GM21390 (cell line): ENCODE data around the gene AJM1.
"Not testable (repeated sequence)": the region's sequence is repeated elsewhere in the genome, so short reads cannot be mapped to it uniquely, and the experiment has no call there.

Source experiments
- ATAC-seq: cut with Tn5 transposase; IDR thresholded peaks from one replicate; pipeline ENCODE4 v1.9.1; 2021; ENCODE audit not compliant: unreplicated experiment

The AJM1 gene

DNA sequence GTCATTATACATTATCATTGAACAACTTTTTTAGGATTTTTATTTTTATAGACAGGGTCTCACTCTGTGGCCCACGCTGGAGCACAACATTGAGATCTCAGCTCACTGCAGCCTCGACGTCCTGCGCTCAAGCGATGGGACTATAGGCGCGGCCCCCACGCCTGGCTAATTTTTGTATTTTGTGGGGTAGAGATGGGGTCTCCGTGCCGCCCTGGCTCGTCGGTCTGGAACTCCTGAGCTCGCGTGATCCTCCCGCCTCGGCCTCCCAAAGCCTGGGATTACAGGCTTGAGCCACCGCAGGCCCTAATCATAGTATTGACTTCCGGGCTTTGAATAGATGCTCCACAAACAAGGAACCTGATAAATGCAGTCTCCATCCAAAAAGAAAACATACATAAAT lies 25.2 kb downstream of the AJM1 start:
- no peak for ATAC-seq

DNA sequence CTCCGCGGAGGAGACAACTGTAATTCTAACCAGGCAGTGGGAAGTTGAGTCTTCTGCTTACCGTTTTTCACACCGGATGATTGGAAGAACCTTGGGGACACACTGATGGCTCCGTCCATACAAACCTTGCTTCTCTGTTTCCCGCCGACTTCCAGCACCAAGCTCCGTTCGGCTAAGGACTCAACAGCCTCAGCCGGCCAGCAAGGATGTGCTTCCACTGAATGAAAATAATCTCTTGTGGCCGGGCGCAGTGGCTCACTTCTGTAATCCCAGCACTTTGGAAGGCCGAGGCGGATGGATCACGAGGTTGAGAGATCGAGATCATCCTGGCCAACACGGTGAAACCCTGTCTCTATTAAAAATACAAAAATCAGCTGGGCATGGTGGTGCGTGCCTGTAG lies 25.6 kb downstream of the AJM1 start:
- no peak for ATAC-seq

DNA sequence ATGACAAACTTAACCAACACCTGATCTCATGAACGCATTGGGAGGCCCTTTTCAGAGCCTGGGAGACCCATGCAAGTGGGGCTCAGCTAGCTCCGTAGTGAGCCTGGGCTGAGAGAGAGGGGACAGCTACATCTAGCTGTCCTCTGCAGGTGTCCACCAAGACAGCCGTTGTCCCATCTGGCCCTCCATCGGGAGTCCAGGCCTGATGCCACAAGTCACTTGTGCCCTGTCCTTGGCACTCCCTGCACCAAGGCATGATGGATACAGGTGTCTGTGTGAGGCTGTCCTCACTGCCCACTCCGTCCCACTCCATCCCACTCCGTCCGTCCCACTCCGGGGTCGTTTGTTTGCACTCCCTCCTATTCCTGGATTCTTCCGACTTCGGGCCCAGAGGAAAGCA lies 26.4 kb downstream of the AJM1 start:
- ATAC-seq: no peak

DNA sequence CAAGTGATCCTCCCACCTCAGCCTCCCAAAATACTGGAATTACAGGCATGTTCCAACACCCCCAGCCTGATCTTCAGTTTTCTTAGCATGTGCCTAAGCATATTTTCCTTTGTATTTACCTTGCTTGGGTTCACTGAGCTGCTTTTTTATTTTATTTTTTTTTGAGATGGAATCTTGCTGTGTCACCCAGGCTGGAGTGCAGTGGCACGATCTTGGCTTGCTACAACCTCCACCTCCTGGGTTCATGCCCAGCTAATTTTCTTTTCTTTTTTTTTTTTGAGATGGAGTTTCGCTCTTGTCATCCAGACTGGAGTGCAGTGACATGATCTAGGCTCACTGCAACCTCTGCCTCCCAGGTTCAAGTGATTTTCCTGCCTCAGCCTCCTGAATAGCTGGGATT lies 27.3 kb downstream of the AJM1 start:
- ATAC-seq: not testable (repeated sequence)

DNA sequence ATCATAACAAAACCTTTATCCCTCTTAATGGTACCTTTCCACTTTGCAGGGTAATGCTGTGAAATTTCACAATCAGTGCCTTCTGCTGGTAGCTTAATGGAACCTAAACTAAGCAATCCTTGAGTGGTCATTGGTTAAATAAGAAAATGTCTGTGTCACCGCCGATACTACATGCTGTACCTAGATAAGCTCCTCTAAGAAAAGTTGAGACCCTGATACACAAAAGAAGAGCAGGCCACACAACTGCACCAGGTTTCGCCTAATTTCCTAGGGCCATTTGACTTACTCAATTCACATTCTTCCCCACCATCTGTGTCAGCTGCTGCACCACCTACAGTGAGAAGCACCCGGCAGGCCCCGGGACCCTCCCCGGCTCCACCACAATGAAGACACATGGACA lies 32.9 kb downstream of the AJM1 start:
- ATAC-seq: no peak

DNA sequence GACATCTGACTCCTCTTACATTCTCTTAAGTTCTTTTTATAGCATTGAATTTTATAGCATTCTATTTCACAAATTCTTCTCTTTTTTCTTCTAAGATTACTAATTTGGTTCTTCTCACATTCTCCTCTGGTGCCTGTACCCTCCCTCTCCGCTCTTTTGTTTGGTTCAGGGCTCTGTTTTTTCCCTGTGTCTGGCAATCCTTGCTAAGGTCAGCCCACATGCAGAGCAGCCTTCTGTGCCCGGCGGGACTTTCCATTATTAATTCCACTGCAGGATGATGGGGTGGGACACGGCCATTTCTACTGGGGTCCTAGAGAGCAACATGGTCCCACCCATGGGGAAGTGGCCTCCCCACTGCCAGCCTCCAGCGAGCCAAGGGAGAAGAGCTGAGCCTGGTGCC lies 34.2 kb downstream of the AJM1 start:
- no peak for ATAC-seq

DNA sequence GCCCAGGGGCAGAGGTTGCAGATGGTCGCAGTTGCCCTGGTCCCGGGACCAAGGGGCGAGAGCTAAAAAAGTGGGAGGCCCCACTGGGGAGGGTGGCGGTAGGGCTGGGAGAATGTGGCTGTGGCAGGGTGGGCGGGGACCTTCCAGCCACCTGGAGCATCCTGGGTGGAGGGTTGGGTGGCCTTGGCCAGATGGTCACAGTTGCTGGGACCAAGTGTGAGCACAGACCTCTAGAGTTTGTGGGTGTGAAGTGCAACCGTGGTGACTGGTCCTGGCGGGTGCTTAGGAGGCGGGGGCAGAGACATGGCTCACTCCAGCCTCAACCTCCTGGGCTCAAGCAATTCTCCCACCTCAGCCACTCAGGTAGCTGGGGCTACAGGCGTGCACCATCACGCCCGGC lies 38.4 kb downstream of the AJM1 start:
- ATAC-seq: no peak

DNA sequence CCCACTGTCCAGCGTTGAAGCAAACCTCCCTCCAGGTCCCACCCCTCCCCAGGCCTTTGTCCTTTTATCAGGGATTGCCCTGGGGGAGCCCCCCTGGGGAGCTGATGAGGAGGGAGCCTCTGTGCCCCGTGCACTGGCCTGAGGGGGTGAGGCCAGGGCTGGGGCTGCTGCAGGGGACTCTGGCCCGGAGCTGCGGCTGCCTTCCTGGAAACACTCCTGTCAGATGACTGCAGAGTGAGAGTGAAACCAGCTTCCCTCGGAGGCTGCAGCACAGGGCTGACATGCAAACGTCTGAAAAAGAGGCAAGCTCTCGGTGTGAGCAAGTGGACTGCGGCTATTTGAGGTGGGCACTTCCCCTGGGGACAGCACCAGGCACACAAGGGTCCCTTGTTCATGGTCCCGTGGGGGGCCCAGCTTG lies 39.4 kb downstream of the AJM1 start:
- no peak for ATAC-seq

DNA sequence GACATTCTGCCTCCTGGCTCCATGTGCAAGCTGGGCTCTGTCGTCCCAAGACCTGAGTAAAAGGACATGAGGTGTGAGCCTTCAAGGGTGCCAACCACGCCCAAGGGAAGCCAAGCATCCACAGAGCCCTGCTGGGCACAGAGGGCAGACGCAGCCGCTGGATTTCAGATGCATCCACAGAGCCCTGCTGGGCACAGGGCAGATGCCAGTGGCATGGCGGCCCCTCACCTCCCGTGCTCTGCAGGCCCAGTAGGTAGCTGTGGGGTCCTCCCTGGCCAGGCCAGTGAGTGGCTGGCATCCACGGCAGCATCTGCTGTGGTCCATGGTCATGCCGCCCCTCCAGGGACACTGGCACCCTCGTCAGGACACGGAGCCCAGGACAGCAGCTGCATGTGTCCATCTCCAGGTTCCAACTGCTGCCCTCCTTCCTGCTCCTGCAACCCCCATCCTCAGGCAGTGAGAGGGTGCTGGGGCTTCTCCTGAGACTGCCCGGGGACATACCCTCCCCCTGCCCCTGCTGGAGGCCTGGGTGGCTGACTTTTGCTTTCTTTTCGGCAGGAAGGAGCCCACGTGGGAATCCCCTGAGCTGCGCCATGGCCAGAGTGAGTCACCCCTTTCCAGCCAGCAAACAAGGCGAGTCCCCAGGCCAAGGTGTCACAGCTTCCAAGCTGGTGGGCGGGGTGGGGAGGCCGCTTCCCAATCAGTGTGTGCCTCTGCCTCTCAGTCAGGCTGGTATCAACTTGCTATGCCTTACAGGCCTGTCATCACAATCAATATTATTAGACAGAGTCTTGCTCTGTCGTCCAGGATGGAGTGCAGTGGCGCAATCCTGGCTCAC lies 40.0 kb downstream of the AJM1 start:
- no peak for ATAC-seq

DNA sequence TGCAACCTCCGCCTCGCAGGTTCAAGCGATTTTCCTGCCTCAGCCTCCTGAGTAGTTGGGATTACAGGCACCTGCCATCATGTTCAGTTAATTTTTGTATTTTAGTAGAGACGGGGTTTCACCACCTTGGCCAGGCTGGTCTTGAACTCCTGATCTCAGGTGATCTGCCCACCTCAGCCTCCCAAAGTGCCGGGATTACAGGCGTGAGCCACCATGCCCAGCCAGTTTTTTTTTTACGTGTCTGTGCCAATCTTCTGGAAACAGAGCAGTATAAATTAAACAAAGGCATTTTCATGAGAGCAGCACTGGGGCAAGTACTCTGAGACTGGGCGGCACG lies 40.6 kb downstream of the AJM1 start:
- not testable (repeated sequence) for ATAC-seq

DNA sequence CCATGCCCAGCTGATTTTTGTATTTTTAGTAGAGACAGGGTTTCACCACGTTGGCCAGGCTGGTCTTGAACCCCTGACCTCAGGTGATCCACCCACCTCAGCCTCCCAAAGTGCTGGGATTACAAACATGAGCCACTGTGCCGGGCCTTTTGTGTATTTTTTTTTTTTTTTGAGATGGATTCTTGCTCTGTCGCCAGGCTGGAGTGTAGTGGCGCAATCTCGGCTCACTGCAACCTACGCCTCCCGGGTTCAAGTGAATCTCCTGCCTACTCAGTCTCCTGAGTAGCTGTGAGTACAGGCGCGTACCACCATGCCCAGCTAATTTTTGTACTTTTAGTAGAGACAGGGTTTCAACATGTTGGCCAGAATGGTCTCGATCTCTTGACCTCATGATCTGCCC lies 41.4 kb downstream of the AJM1 start:
- not testable (repeated sequence) for ATAC-seq

DNA sequence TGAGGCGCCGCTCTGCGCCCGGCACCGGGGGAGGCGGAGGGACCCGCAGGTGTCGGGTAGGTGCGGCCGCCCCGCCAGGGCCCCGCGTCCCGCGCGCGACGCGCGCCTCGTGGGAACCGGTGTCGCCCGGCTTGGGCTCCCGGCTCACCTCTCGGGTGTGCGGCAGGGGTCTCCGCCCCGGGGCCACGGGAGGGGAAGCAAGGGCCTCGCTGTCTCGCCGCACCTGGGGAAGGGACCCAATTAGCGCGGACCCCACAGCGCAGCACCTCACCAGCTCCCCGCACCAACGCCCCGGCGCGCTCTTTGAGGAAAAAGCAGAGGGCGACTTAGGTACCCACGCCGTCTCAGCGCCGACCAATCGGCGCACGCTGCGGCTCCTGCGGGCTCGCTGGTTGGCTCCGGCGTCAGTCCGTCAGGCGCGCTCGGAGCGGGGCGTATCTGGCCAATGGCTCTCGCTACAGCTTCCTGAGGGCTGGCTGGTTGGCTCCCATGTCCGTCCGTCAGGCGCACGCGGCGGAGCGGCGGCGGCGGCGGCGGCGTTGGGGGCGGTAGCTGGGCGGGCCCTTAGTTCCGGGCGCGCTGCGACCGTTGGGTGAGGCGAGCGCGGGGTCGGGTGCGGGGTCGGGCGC lies 43.8 kb downstream of the AJM1 start, which contains the start of gene TRAF2:
Gene TRAF2, plus strand, starts transcription at position 567 of the 629 bp plus-strand sequence. CDS start 12,225 bp downstream, outside the sequence.
- ATAC-seq: peak; percentile 78

DNA sequence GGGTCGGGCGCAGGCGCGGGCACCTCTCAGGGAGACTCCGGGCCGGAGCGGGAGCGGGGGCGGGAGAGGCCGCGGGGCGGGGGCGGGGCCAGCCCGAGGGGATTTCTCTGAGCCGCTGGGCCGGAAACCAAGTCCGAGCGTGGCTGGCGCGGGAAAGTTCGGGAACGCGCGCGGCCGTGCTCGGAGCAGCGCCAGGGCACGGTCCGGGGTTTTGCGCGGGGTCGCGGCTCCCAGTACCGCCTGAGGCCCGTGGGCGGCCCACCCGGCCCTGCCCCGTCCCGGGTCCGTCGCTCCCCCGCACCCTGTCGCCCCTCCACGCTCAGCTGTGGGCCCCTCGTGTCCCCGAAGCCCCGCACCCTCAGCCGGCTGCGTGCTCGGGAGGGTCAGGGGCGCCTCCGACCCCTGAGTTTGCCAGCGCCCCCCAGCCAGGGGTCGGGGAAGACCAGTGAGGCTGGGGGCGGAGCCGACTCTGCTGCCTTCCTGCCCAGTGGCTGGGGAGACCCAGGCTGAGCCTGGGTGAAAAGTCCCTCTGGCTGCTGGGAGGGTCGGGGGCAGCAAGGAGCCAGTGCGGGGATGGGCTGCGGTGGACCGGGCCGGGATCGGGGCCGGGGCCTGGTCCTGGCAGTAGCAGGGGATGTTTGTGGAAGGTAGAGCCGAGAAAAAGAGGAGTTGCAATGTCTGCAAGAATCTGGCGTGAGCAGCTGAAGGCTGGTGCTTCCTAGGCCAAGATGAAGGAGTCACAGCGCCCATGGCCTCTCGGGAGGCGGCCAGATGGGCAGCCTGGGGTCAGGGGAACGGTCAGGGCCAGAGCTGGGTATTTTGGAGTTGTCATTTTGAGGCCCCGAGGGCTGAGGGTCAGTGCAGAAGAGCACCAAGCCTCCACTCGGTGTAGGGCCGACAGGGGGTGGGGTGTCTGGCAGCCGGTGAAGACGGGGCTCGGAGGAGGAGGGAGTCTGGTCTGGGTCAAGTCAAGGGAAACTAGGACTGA lies 44.6 kb downstream of the AJM1 start:
- peak; percentile 21 for ATAC-seq

DNA sequence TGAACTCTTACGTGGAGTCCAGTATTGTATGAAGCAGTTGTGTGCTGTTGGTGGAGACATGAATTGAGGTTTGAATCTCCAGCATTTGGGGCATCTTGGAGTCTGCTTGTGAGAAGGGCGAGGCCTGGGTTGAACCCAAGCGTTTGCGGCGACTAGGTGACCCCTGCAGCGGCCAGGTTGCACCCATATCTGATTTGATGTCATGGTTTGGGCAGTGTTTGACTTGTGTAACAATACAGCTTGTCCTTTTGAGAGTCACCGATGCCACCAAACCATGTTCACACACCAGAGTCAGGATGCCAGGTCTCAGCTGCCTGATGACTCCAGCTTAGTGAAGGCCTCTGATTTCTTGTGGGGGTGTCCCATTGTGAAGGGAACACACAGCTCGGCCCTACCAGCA lies 46.2 kb downstream of the AJM1 start:
- no peak for ATAC-seq

DNA sequence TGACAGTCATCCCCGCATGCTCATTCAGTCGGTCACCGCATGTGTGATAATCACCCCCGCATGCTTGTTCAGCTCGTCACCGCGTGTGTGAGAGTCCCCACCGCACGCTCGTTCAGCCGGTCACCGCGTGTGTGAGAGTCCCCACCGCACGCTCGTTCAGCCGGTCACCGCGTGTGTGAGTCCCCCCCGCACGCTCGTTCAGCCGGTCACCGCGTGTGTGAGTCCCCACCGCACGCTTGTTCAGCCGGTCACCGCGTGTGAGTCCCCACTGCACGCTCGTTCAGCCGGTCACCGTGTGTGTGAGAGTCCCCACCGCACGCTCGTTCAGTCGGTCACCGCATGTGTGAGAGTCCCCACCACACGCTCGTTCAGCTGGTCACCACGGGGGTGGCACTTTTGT lies 47.6 kb downstream of the AJM1 start:
- no peak for ATAC-seq

DNA sequence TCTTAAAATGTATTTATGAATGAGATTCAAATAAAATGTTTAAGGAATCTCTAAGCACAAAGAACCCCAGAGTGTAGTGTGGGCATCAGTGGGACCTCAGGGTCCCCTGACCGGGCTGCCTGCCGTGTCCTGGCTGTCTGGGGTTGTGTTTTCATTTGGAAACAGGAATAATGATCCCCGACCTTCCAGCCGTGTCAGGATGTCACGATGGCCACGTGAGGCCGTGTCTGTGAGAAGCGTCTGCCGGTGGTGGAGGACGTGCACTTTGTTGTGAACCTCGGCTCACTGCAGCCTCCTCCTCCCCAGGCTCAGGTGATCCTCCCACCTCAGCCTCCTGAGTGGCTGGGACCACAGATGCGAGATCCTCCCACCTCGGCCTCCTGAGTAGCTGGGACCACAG lies 48.4 kb downstream of the AJM1 start:
- ATAC-seq: no peak
